ENCODE measurements around the gene PSMG1.

PSMG1 gene

GRCh38 chr21:39125752-39126485, 57.3 kb downstream of the PSMG1 start:
- no peak for DNase-seq (ENCODE audit: low read depth in 2 of 3, low spot score in 1 of 3)
